GM10266 (cell line): Measurements from ENCODE around the gene SLC25A25.

Source experiments
- DNase-seq: peaks from one replicate; pipeline ENCODE4 v3.0.0; 2012; ENCODE audit errors: extremely low spot score
- CTCF ChIP-seq: IDR thresholded peaks from 2 replicates; pipeline ENCODE4 v1.5.1; 2012; ENCODE audit warnings: mild to moderate bottlenecking, low read depth; ENCODE audit not compliant: control insufficient read depth, insufficient read depth; ENCODE audit errors: missing control alignments

The SLC25A25 gene

GRCh38 chr9:128078504-128079434, 10.7 kb downstream of the SLC25A25 start:
- no peak for DNase-seq
- TF ChIP-seq CTCF, result no peak

GRCh38 chr9:128080206-128080605, 12.2 kb downstream of the SLC25A25 start:
- TF ChIP-seq CTCF, result no peak
- DNase-seq, result no peak

GRCh38 chr9:128081056-128081455, 13.0 kb downstream of the SLC25A25 start:
- DNase-seq, result no peak
- TF ChIP-seq CTCF, result no peak

- DNase-seq, result no peak
These were observed 14.1 kb downstream of the SLC25A25 start for GRCh38 chr9:128082151-128082550.

GRCh38 chr9:128084746-128085145, 16.7 kb downstream of the SLC25A25 start:
- DNase-seq, result no peak
- no peak for TF ChIP-seq CTCF

More at GRCh38 chr9:128082151-128082550, 14.1 kb downstream of the SLC25A25 start:
- TF ChIP-seq CTCF, result no peak

- no peak for TF ChIP-seq CTCF
- DNase-seq, result no peak
These were observed 17.9 kb downstream of the SLC25A25 start for GRCh38 chr9:128085943-128086342.

- no peak for TF ChIP-seq CTCF
- DNase-seq, result no peak
These were observed 19.2 kb downstream of the SLC25A25 start for GRCh38 chr9:128087262-128087661.
